Measurements from ENCODE around the gene ALDH4A1.

Gene ALDH4A1

DNA sequence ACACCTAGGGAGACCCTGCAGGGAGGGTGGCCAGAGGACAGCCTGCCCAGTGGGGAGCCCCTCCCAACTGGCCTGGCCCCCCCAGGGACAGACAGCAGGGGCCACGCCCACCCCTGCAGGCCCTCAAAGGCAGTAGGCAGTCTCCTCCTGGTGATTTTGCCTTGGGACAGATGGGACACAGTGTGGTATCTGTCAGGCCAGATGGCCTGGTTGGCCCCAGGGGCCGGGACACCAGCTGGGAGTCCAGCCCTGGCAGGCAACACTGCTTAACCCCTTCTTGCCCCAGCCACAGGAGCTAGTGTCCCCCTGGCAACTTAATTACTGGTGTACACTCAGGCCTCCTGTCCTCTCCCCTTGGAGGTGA is 36.3 kb upstream of the ALDH4A1 start:
- peak; percentile 78 for DNase-seq

DNA sequence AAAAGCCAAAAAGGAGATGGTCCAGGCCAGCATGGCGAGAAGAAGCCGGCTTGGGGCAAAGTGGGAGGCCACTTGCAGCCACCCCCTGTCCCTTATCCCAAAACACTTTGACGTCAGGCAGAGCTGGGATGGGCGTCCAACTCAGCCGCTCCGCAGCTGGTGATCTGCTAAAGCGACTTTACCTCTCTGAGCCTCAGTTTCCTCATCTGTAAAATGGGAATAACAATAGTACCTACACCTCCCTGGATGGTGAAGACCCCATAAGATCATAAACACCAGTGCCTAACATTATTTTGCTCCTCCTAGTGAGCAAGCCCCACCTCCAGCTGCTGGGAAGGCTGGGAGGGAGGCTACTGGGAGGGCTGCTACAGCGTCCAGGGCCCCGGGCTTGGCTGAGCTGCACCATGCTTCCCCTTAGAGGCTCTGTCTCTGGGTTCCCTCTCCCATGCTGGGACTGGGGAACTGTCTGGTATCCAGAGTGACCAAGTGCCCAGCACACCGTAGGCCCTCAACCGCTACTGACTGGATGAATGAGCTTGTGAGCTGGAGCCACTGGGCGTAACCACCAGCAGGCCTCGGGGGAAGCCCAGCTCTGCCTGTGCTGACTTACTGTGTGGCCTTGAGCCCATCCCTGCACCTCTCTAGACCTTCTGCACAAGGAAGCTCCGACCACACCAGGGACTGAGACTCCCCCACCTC is 35.8 kb upstream of the ALDH4A1 start:
- no peak for DNase-seq

DNA sequence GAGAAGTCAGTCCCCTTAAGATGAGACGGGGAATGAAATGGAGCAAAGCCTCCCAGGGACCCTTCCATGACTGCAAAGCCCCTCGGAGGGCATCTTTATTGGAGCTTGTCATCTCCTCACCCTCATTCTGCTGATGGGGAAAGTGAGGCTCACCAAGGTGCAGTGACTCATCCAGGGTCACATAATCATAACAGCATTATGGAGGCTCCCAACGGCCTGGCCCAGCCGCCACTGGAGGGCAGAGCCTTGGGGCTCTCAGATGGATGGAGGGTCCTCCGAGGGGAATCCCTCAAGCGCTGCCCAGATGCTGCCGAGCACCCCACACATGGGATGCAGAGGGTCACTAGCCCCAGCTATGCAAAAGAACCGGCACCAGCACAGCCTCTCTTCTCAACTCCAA is 35.2 kb upstream of the ALDH4A1 start:
- DNase-seq = no peak

DNA sequence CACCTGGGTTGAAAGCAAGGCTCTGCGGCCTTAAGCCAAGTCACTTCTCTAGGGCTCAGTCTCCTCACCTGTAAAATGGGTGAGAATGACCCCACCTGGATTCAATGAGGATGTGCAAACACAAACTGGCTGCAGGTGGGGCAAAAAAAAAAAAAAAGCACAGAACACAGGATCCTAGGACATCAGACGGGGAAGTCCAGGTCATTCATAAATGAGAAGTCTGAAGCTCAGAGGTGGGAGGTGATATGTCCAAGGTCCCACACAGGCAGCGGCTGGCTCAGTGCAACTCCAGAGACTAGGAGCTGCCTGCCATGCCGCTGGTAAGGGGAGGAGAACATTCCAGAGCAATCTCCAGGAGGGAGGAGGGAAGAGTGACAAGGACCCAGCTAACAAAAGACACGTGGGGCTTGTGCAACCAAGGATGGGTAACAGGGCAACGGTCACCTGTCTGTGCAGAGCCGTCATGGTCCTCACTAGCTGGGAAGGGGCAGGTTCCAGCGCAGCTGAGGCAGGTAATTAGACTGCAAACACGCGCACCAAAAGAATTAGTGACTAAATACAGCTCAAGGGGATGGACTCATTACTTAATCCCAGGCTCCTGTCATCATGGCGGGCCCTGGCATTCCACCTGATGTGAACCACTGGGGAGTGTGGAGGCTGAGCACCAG is 34.6 kb upstream of the ALDH4A1 start:
- no peak for DNase-seq

DNA sequence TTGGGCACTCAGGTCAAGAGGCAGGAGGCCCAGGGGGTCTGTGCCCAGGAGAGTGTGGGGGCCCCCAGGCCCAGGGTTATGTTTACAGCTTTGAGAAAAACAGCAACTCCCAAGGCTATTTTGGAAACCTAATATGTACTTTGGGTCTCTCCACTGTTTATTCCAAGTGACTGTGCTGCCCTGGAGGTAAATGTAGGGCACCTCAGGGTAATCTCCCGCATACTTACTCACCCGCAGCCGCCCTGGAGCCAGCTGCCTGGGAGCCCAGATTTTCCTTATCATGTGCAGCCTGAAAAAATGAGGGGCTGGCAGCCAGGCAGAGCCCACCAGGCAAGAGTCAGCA is 34.1 kb upstream of the ALDH4A1 start:
- no peak for DNase-seq

DNA sequence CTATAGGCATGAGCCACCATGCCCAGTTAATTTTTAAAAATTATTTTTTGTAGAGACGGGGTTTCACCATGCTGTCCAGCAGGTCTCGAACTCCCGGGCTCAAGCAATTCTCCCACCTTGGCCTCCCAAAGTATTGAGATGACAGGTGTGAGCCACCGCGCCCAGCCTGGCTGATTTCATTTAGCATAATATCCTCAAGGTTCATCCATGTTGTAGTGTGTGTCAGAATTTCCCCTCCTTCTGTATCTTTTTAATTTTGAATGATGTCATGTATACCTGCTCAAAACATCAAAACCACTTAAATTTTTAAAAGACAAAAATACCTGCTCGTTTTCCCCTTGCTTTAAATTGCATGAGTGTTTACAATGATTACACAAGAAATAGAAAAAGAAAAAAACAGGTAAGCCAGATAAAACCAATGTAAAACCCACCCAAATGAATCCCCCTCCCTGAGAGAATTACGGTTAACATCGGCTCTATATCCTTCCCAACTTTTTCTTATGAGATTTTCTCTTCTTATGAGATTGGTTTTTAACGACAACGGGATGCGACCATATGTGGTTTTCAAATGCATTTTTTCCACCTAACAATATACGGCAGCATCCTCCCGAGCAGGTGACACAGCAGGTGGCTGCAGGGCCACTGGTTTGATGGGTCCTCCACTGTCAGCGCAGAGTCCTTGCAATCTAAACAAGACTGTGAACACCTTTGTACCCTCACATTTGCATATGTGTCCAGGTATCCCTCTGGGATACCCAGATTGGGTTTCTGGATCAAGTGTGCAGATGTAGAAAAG is 32.0 kb upstream of the ALDH4A1 start:
- DNase-seq = peak; percentile 67

DNA sequence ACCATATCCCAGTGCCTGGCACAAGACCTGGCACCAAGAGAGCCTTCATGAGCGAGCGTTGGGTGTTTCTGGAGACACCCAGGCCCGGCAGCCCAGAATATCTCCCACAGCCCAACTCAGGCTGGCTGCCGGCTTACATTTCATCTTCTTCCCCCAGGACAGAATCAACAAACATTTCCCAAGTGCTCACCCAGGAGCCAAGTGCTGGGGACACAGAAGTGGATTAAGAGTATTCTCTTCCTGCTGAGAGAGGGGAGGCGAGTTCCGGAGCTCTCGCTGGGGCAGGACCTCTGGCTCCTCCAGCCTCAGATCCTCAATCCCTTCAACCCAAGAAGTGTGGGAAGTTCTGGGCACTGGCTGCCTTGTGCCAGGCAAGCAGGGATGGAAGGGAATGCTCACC is 30.5 kb upstream of the ALDH4A1 start:
- no peak for DNase-seq

DNA sequence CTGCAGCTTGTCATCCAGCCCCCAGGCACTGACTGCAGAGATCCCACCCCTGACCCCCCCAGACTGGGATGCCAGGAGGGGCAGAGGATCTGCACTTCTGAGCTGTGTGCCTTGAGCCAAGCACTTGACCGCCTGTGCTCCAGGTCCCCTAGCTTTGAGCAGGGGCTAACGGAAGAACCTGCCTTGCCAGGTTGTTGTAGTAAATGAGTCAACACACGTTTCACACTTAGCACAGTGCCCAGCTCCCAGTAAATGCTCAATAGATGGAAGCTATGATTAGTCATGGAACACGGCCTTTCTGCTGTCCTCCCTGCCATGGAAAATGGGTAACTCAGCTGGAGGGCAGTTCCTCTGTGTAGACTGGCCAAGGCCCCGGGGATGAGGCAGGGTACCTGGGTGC is 30.0 kb upstream of the ALDH4A1 start:
- DNase-seq = no peak

DNA sequence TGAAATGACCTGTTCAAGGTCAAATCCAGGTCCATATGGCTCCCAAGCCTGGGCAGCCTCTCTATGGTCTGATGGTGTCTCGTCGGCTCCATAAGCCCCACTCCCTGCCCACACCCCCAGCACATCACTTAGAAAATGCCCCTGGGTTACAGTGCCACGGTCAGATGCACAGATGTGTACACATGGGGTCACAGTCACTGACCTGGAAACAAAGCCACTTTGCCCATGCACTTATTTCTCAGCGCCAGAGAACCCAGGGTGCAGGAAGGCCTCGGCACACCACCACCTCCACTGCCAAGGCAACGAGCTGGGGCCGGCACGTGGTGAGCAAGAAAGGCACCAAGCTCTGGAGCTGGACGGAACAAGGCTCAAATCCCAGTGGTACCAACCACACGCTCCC is 29.4 kb upstream of the ALDH4A1 start:
- no peak for DNase-seq

DNA sequence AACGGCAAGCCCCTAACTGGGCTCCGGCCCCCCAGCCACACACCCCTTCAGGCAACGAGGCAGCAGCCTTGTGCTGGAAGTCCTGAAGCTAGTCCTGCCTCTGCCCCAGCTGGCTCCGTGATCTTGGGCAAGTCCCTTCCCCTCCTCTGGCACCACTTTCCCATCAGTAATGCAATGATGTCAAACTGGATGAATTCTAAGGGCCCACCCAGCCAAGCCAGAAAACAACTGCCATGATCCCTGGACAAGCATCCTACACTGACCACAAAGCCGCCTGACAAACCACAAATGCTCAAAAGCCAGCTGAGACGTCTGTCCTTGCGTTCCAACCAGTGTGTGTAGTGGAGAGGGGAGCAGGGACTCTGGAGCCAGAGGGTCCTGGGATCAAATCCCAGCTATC is 27.3 kb upstream of the ALDH4A1 start:
- no peak for DNase-seq

DNA sequence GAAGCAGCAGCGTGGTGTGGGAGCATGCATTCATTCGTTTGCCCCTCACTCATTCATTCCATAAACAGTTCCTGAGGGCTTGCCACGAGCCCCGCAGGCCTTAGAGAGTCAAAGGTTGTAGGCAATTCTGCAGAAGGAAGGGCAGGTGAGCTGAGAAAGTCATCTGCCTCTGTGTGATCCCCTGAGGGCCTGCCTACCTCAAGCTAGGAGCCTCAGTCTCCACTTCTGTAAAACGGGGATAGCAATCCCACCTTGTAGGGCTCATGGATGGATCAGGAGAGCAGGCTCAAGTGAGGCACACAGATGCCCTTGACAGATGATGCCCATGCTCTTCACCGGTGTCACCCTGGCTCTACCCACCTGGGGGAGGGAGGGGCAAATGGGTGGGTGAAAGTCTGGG is 26.6 kb upstream of the ALDH4A1 start:
- no peak for DNase-seq

DNA sequence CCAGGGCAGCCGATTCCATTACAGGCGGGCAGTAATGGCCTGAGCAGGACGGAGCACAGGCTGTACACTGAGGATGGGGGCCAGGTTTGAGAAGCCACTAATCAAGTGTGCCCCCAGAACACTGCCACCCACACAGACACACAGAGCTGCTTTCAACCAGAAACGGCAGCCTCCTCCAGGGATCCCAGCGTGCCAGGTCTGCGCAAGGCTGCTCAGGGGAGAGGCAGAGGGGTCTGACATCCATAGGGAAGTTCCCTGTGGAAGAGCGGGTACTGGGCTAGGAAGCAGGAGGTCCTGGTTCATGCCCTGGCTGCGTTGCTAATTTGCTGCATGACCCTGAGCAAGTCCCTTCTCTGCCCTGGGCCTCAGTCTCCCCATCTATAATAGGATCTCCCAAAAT is 26.1 kb upstream of the ALDH4A1 start:
- no peak for DNase-seq

DNA sequence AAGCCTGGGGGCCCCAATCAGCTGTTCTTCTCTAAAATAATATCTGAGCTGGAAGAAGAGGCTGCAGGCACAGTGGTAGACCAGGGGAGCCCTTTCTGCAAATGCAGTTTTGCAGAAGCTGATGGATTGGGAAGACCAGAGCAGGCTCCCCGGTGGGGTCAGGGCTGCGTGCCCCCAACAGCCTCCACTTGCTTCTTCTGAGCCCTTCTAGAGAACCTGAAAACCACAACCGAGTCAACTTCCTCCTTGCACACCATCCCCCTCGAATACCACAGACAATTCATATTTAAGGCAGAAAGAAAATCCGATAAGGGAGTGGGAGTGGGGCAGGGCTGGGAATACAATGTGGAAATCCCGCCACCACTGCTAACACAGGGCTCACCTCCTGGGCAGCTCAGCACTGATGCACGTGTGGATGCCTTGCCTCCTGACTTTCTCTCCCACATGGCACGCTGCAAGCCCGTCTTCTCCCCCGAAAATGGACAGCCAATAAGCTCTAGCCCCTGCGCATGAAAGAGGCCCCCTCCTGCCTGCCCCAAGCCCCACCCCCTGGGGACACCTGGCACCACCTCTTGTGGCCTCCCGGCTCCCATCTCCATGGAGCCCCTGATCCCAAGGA is 25.4 kb upstream of the ALDH4A1 start:
- peak; percentile 52 for DNase-seq

DNA sequence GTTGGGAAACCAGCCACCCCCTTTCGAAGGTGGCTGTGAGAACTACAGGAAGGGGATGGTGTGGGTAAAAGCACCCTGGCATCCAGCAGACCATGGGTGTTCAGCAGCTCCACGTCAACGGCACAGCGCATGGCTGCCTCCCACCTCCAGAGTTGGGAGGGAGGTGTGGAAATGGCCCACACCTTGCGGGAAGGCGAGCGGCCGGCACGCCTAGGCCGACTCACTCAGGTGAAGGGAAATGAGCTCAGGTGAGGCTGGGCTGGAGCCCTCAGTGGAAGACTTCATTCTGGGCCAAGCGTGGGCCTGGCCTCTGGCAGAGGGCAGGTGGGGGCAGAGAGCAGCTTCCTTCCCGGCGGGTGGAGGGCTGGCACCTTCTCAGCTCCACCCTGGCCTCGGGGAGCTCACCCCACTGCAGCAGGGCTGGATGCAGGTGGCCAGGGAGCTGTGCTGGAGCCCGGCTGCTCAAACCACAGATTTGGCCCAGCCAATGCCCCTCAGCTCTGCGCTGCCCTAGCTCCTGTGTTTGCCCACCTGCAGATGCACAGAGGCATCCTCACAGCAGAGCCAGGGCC is 24.8 kb upstream of the ALDH4A1 start:
- DNase-seq = no peak

DNA sequence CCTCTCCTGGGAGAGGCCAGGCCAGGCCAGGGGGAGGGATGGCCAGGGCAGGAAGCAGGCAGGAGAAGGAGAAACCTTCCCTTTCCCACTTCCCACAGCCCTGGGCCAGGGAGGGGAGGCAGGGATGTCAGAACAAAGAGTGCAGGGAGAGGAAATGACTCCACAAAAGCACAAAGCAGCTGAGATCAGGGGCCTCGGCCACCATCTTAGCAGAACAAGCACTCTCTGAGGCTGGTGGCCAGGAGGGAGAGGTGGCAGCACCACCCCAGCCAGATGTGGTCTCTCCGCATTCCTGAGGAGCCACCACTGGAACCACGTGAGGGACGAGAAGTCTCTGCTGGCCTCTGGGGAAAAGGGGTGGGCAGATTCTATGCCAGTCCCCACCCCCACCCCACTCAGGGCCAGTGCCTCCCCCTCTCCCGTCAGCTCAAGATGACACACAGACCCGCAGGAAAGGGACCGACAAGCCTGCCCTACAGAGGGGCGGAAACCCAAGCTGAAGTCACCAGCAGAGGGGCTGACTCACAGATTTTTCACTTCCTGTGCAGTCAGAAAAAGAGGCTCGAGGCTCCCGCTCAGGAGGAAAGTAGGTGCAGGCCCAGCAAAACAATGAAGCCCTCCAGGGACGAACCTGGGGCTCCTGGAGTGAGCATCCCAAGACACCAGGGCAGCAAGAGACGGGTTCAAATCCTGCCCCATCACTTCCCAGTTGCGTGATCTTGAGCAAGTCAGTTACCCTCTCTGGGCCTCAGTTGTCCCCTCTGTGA is 24.1 kb upstream of the ALDH4A1 start:
- DNase-seq = no peak

DNA sequence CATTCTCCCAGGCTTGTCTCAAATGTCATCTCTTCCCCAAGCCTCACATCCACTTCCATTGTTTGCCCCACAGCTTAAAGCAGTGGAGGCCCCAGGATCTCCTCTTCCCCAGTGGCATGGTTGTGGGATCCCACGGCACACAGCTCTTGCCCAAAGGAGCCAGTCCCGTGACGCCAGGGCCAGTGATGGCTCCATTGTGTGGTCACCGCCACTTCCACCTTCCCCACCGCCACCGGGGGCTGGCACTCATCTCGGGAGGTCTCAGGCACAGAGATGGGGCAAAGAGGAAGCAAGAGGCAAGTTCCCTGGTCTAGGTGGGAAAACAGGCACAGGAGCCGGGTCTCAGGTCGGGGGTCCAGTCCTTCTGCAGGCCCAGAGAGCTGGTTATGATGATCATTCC is 22.9 kb upstream of the ALDH4A1 start:
- no peak for DNase-seq

DNA sequence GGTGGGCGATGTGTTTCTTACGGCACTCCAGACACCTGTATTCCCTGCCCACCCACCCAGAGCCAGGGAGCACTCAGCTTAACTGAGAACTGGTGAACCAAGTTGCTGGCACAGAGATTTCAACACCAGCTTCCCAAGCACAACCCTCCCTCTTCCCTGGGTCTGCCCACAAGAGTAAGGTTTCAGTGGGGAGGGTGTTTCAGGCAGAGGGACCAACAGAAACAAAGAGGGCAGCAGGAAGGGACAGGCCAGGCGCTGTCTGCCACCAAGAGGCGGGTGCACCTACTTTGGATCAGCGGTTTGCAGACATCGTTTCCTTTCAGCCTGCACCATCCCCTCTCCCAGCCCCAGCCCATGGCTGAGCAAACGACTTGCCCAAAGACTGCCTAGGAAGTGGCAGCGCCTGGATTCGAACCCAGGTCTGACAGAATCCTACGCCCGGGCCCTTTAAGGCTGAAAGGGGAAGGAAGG is 21.9 kb upstream of the ALDH4A1 start:
- no peak for DNase-seq

DNA sequence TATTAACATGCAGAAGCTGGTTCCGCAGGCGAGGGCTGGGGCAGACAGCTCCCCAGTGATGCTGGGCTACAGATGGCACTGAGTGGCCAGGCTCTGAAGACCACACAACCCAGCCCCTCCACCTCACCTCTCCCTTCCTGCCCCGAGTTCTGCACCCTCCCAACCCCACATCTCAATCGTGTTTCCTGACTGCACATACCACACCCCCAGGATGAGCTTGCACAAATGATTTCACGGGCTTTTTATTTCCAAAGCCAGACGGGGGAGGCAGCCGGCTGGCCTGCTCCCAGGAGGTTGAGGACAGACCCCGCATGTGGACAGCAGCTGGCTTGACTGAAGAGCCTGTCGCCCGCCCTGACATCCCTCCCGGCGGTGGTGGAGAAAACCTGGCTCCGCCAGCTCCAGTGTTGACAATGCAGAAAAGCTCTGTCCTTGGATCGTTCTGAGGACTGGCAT is 21.4 kb upstream of the ALDH4A1 start:
- DNase-seq = peak; percentile 73

DNA sequence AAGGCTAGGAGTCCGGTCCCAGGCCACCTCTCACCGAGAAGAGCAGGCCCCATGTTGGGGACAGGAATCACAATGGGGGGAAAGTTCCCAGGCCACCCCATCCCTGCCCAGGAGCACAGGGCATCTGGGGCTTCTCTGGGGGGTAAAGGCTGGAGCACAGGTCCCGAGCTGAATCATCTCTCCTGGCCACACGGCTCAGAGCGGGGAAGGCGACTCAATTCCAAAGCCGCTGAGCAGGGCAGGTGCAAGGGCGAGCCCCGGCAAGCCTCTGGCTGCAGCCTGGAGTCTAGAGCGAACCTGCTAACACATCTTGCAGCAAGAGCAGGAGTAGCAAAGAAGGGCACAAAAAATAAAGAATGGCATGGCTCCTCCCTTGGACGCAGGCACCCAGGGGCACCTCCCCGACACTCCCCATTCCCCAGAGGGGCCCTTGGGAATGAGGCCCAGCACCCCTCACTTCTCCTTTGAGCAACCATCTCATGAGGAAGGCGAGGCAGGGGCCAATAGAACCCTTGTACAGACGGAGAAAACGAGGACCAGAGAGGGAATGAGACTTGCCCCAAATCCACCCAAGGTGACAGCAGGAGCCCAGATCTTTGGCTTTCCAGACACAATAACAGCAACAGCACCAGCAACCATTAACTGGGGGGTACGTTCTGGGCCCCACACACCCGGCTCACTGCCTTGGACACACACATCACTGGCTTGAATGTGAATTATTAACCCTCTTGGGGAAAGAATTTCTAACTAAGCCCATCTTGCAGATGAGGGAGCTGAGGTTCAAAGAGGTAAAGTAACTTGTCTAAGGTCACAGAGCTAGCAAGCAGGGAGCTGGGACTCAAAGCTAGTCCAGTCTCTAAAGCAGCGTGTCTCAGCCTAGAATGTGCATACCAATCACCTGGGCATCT is 20.7 kb upstream of the ALDH4A1 start:
- peak; percentile 74 for DNase-seq

DNA sequence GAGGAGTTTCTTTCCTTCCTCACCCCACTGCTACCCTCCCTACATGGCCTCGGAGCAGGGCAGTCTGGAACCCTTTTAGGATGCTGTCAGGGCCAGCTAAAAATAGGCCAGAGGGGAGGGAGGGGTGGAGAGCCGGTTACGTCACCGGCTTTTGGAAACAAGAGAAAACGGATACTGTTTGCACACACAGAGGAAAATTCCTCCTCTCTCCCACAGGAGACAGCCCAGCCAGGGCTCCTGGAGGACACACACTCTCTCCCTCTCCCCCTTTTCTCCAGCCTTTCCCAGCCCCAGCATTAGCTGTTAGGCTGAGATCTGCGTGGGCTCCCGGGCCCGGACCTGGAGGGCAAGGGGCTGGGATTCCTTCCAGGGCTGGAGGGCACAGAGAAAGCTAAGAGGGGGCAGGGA is 20.0 kb upstream of the ALDH4A1 start:
- peak; percentile 75 for DNase-seq

DNA sequence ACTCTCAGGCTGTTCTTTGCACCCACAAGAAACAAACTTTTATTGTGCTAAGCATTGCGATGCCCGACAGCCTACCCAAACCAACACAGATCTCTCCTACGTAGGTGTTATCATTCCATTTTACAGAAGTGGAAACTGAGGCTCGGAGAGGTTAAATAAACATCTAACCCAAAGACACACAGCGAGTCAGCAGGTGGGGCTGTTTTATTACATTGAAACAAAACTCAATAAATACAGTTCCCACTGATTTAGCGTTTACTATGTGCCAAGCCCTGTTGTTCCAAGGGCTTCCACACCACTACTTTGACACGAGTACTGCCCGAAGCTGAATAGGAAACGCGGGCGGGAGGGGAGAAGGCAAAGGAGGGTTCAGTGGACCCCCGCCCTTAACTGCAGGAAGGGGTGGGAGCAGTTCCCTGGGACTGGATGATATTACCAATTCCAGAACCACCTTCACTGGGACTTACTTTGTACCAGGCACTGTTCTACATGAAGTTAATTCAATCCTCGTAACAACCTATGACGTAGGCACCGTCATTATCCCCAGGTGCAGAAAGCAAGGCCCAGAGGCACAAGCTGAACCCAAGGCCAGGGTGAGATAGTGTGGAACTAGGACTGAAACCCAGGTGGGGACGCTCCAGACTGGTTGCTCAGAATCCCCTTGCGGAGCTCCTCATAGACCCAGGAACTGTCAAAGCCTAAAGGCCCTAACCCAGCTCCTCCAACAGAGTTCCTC is 19.3 kb upstream of the ALDH4A1 start:
- no peak for DNase-seq

All from NCI-H2171 treated with DMSO at 0.1 percent for 48 hours (cell line).